Measurements from ENCODE around the gene KLHL5.

Gene KLHL5

GRCh38 chr4:39157520-39157919 lies 95.5 kb downstream of the KLHL5 start:
- TF ChIP-seq, protein P1, sequence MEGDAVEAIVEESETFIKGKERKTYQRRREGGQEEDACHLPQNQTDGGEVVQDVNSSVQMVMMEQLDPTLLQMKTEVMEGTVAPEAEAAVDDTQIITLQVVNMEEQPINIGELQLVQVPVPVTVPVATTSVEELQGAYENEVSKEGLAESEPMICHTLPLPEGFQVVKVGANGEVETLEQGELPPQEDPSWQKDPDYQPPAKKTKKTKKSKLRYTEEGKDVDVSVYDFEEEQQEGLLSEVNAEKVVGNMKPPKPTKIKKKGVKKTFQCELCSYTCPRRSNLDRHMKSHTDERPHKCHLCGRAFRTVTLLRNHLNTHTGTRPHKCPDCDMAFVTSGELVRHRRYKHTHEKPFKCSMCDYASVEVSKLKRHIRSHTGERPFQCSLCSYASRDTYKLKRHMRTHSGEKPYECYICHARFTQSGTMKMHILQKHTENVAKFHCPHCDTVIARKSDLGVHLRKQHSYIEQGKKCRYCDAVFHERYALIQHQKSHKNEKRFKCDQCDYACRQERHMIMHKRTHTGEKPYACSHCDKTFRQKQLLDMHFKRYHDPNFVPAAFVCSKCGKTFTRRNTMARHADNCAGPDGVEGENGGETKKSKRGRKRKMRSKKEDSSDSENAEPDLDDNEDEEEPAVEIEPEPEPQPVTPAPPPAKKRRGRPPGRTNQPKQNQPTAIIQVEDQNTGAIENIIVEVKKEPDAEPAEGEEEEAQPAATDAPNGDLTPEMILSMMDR (IDR thresholded peaks at IDR 0.05; ENCODE audit: low read depth, low read length, missing control alignments), result no peak
- no peak for DNase-seq (ENCODE audit: extremely low read depth, low read depth)
- H3K4me3 ChIP-seq (replicated peaks; ENCODE audit: low read depth, low read length), result no peak overlapping the region

- no peak for DNase-seq (ENCODE audit: extremely low read depth, low read depth)
- no peak overlapping the region for H3K4me3 ChIP-seq (replicated peaks; ENCODE audit: low read depth, low read length)
- TF ChIP-seq, protein P1 (IDR thresholded peaks at IDR 0.05; ENCODE audit: low read depth, low read length, missing control alignments), result no peak
Observed at GRCh38 chr4:39166177-39166576, 104.1 kb downstream of the KLHL5 start.

DNA sequence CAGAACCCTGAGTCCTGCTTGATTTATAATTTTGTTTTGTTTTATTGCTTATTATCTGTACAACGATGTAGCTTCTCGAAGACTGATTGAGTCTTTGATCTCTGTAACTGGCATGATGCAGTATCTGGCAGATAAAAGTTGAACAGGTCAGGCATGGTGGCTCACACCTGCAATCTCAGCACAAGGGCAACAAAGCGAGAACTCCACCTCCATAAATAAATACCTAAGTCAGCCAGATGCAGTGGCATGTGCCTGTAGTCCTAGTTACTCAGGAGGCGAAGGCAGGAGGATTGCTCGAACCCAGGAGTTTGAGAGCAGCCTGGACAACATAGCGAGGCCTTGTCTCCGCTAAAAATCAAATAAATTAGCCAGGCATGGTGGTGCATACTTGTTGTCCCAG lies 104.6 kb downstream of the KLHL5 start:
- no peak overlapping the region for H3K4me3 ChIP-seq (replicated peaks; ENCODE audit: low read depth, low read length)
- no peak for DNase-seq (ENCODE audit: extremely low read depth, low read depth)
- TF ChIP-seq, protein P1 (IDR thresholded peaks at IDR 0.05; ENCODE audit: low read depth, low read length, missing control alignments), result no peak

DNA sequence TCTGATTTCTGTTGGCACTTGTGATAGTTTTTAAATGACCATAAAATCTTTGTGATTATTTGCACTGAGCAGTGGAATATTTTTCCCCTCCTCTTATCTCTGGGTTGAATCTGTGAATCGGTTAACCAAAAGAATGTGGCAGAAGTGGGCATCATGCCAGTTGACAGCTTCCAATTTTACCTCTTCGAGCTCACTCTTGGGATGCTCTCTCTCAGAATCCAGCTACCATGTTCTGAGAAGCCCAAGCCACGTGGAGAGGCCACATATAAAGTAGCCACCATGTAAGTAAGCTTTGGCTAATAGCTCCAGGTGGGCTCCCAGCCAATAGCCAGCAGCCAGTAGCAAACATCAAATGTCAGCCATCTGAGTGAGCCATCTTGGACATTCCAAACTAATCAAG lies 107.4 kb downstream of the KLHL5 start:
- H3K4me3 ChIP-seq (replicated peaks; ENCODE audit: low read depth, low read length), result no peak overlapping the region
- TF ChIP-seq, protein P1 (IDR thresholded peaks at IDR 0.05; ENCODE audit: low read depth, low read length, missing control alignments), result no peak
- DNase-seq (ENCODE audit: extremely low read depth, low read depth), result no peak

DNA sequence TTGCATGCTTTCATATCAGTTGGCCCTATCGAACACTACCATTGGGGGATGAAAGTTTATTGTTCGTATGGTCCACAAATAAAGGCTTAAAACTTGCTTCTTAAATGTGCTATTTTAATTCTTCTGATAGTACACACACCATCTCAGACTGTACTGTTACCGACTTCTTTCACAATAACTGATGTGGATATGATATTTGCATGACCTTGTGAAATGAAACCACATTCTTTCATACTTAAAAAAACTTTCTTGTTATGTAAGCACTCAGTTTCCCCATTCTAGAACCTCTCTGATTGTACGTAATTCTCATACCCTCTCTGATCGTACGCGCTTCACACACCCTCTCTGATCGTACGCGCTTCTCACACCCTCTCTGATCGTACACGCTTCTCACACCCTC lies 108.3 kb downstream of the KLHL5 start:
- DNase-seq (ENCODE audit: extremely low read depth, low read depth), result no peak
- TF ChIP-seq, protein P1 (IDR thresholded peaks at IDR 0.05; ENCODE audit: low read depth, low read length, missing control alignments), result no peak
- no peak overlapping the region for H3K4me3 ChIP-seq (replicated peaks; ENCODE audit: low read depth, low read length)

Data from HFF-Myc (cell line).